MM.1S (cell line): ENCODE results near the gene MEF2C.

Experiments used
- DNase-seq: peaks from one replicate; pipeline ENCODE4 v3.0.0-alpha.2; 2015
- H2AFZ ChIP-seq: fragments of 300-600 bp; sonication (generic); 2 replicates; pipeline ENCODE4 v1.6.0; 2016; ENCODE audit warnings: antibody characterized with exemption, low read length
- H3F3A ChIP-seq: fragments of 300-600 bp; sonication (generic); 2 replicates; pipeline ENCODE4 v1.6.1; 2016; ENCODE audit warnings: mild to moderate bottlenecking, antibody characterized with exemption, low read length, moderate library complexity, mixed read lengths; ENCODE audit not compliant: insufficient read depth
- H3K27ac ChIP-seq: fragments of 300-600 bp; sonication (generic); 2 replicates; pipeline ENCODE4 v1.5.1; 2016; ENCODE audit warnings: mild to moderate bottlenecking, low read length
- H3K27me3 ChIP-seq: fragments of 300-600 bp; sonication (generic); replicated peaks from 2 replicates; pipeline ENCODE4 v1.6.0; 2016; ENCODE audit warnings: low read length; ENCODE audit not compliant: insufficient read depth
- H3K36me3 ChIP-seq: fragments of 300-600 bp; sonication (generic); replicated peaks from 2 replicates; pipeline ENCODE4 v1.6.1; 2016; ENCODE audit warnings: mild to moderate bottlenecking, low read length, mixed read lengths; ENCODE audit not compliant: insufficient read depth
- H3K4me1 ChIP-seq: fragments of 300-600 bp; sonication (generic); 2 replicates; pipeline ENCODE4 v1.6.1; 2016; ENCODE audit warnings: low read length, mixed read lengths
- H3K4me2 ChIP-seq: fragments of 300-600 bp; sonication (generic); 2 replicates; pipeline ENCODE4 v1.6.0; 2016; ENCODE audit warnings: low read depth, low read length
- H3K4me3 ChIP-seq: fragments of 300-600 bp; sonication (generic); 2 replicates; pipeline ENCODE4 v1.5.1; 2016; ENCODE audit warnings: low read length, mixed read lengths
- H3K79me2 ChIP-seq: fragments of 300-600 bp; sonication (generic); 2 replicates; pipeline ENCODE4 v1.6.1; 2016; ENCODE audit warnings: mixed run types, low read length, mixed read lengths
- H3K9ac ChIP-seq: fragments of 300-600 bp; sonication (generic); 2 replicates; pipeline ENCODE4 v1.6.1; 2016; ENCODE audit warnings: low read length, mixed read lengths
- H3K9me2 ChIP-seq: fragments of 300-600 bp; sonication (generic); replicated peaks from 2 replicates; pipeline ENCODE4 v1.6.1; 2016; ENCODE audit warnings: mild to moderate bottlenecking, low read length, mixed read lengths; ENCODE audit not compliant: insufficient read depth
- H3K9me3 ChIP-seq: fragments of 300-600 bp; sonication (generic); replicated peaks from 2 replicates; pipeline ENCODE4 v1.6.1; 2016; ENCODE audit warnings: mild to moderate bottlenecking, low read length, mixed read lengths; ENCODE audit not compliant: insufficient read depth
- H4K20me1 ChIP-seq: fragments of 300-600 bp; sonication (generic); 2 replicates; pipeline ENCODE4 v1.6.1; 2016; ENCODE audit warnings: mild to moderate bottlenecking, low read length, moderate library complexity, mixed read lengths; ENCODE audit not compliant: insufficient read depth
- CTCF ChIP-seq: fragments of 300-600 bp; sonication (generic); IDR thresholded peaks from 2 replicates; pipeline ENCODE4 v1.5.1; 2016; ENCODE audit warnings: antibody characterized with exemption, low read length, mixed read lengths
- EZH2 ChIP-seq: fragments of 300-600 bp; sonication (generic); optimal IDR thresholded peaks from 2 replicates; pipeline ENCODE3; 2017; ENCODE audit warnings: low read depth, mild to moderate bottlenecking, antibody characterized with exemption, low read length, mixed read lengths
- EZH2phosphoT487 ChIP-seq: fragments of 300-600 bp; sonication (generic); IDR thresholded peaks from 2 replicates; pipeline ENCODE4 v1.6.1; 2018; ENCODE audit warnings: antibody characterized with exemption, low read length

Gene MEF2C

GRCh38 chr5:88892669-88893068 is 9.7 kb upstream of the MEF2C start:
- Histone ChIP-seq H3K9ac (no peak overlapping the region), H3K27ac (no peak overlapping the region), H3K27me3 (no peaks in the 10 kb centered on the region), H4K20me1 (no peaks in the 10 kb centered on the region), H3K4me3 (no peak overlapping the region), H3F3A (peaks cover 16% of the 10 kb centered on the region; the same call in 1 of the 2 replicates), H2AFZ (no peak overlapping the region), H3K79me2 (peaks cover 85% of the 10 kb centered on the region), H3K9me3 (no peaks in the 10 kb centered on the region), H3K9me2 (no peaks in the 10 kb centered on the region), H3K4me1 (peaks cover 5% of the 10 kb centered on the region; the same call in 1 of the 2 replicates), H3K36me3 (no peaks in the 10 kb centered on the region), H3K4me2 (no peak overlapping the region)
- no peak for TF ChIP-seq EZH2
- no peak for TF ChIP-seq EZH2phosphoT487
- TF ChIP-seq CTCF, result no peak
- DNase-seq, result no peak

GRCh38 chr5:88890070-88890781 is 7.2 kb upstream of the MEF2C start:
- Histone ChIP-seq H3K4me1 (peaks cover 5% of the 10 kb centered on the region; the same call in 1 of the 2 replicates), H3K9me2 (no peaks in the 10 kb centered on the region), H3K27ac (peak overlapping the region; percentile 96), H3K27me3 (no peaks in the 10 kb centered on the region), H3K4me3 (peak overlapping the region; percentile 79), H3K4me2 (peak overlapping the region; percentile 60), H3K9ac (peak overlapping the region; percentile 95), H3F3A (peaks cover 40% of the 10 kb centered on the region), H4K20me1 (no peaks in the 10 kb centered on the region), H3K9me3 (no peaks in the 10 kb centered on the region), H2AFZ (peak overlapping the region; percentile 61), H3K79me2 (peaks cover 94% of the 10 kb centered on the region), H3K36me3 (no peaks in the 10 kb centered on the region)
- DNase-seq, result peak; percentile 25
- no peak for TF ChIP-seq EZH2phosphoT487
- no peak for TF ChIP-seq CTCF
- no peak for TF ChIP-seq EZH2

GRCh38 chr5:88889189-88890069 is 6.4 kb upstream of the MEF2C start:
- H4K20me1 ChIP-seq, result no peaks in the 10 kb centered on the region
- H3F3A ChIP-seq, result peaks cover 48% of the 10 kb centered on the region
- H3K27me3 ChIP-seq, result no peaks in the 10 kb centered on the region
- H3K9ac ChIP-seq, result peak overlapping the region; percentile 95
- no peaks in the 10 kb centered on the region for H3K9me3 ChIP-seq
- H3K4me3 ChIP-seq, result peak overlapping the region; percentile 79
- TF ChIP-seq EZH2phosphoT487 (no peak), EZH2 (no peak)
- DNase-seq, result peak; percentile 89
- H2AFZ ChIP-seq, result peak overlapping the region; percentile 61
- H3K4me2 ChIP-seq, result peak overlapping the region; percentile 60
- H3K4me1 ChIP-seq, result peaks cover 5% of the 10 kb centered on the region; the same call in 1 of the 2 replicates
- no peaks in the 10 kb centered on the region for H3K9me2 ChIP-seq
- peak overlapping the region; percentile 96 for H3K27ac ChIP-seq
- H3K79me2 ChIP-seq, result peaks cover 97% of the 10 kb centered on the region
- H3K36me3 ChIP-seq, result no peaks in the 10 kb centered on the region
